Caki2 (cell line): ENCODE data around the gene GET4. TPM values are rescaled to one million over a fixed set of nuclear protein-coding genes. Genes with fewer than 3 reads are reported as not detected.
A peak's percentile ranks its signal among the peaks of the same experiment; 100 is the strongest.

Experiments used
- DNase-seq: peaks from one replicate; pipeline ENCODE4 v3.0.0-alpha.2; 2015; ENCODE audit warnings: low read depth
- in situ Hi-C: cut with HindIII; loops from 2 replicates; pipeline ENCODE4 v1.10.0; 2016; ENCODE audit warnings: low sequenced_read_pairs, low pct_unique_long_range_greater_than_20kb, mixed read lengths
- total RNA-seq: library from RNA; depleted of rRNA; stranded (reverse); fragments of >200 nt; shearing (Covaris generic); gene quantifications from 2 replicates; pipeline ENCODE4 v1.2.3, GENCODE V29; 2014; ENCODE audit warnings: low replicate concordance

Gene GET4
- total RNA-seq, 1 experiment from 2014 or later, result 117 TPM

DNA sequence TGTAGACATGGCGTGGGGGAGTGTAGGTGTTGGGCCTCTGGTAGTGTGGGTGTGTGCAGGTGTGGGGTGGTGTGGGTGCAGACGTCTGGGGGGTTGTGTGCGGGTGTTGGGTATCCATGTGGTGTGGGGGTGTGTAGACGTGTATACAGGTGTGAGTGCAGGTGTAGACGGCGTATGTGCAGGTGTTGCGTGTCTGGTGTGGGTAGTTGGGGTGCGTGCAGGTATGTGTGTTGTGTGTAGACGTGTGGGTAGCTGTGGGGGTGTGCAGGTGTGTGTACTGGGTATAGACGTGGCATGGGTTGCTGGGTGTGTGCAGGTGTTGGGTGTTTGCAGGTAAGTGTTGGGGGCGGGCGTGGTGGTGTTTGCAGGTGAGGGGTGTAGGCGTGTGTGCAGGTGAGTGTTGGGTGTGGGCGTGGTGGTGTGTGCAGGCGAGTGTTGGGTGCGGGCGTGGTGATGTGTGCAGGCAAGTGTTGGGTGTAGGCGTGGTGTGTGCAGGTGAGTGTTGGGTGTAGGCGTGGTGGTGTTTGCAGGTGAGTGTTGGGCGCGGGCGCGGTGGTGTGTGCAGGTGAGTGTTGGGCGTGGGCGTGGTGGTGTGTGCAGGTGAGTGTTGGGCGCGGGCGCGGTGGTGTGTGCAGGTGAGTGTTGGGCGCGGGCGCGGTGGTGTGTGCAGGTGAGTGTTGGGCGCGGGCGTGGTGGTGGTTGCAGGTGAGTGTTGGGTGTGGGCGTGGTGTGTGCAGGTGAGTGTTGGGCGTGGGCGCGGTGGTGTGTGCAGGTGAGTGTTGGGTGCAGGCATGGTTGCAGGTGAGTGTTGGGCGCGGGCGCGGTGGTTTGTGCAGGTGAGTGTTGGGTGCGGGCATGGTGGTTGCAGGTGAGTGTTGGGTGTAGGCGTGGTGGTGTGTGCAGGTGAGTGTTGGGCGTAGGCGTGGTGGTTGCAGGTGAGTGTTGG is 16.6 kb downstream of the GET4 start:
- in situ Hi-C loops, result no loop called here
- no peak for DNase-seq

DNA sequence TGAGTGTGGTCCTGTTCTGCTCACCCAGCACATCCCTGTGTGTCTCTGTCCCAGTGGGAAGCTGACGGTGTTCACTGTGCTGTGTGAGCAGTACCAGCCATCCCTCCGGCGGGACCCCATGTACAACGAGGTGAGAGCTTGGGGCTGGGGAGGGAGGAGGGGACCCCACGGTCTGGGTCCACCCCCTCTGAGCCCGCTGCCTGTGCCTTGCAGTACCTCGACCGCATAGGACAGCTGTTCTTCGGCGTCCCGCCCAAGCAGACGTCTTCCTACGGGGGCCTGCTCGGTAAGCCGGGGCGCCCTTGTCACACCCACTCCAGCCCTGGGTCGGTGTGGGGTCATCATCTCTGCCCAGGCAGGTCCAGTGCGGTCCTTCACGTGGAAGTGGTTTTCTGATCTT is 17.3 kb downstream of the GET4 start:
- DNase-seq, result no peak
- in situ Hi-C loops, result no loop called here

DNA sequence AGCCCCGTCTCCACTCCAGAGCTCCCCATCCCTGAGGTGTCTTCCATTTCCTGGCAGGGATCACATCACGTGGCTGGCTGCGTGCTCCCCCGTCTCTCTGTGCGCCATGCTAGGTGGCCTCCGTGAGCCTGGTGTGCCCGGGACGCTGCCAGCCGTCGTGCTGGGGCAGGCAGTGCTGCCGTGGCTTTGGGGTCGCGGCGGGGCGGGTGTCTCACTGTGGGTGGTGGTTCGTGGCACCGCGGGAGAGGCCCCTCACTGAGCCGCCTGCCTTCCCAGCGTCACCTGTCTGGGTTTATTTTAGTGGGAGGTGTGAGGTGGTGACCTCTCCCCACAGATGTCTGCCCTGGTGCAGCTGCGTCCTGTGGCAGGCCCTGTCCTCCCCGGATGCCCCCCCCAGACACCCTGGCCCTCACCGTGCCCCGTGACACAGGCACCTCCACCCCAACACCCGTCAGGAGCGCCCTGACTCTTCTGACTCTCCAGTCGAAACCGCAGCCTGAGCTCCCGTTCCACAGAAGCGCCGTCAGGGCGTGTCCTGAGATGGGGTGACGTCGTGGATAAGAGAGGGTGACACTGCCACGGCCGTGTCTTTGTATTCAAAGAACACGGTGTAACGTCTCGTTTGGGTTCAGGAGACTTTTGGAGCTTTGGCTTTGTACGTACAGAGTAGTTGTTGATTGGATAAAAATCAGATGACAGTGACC is 18.0 kb downstream of the GET4 start:
- no peak for DNase-seq
- in situ Hi-C loops, result no loop called here

DNA sequence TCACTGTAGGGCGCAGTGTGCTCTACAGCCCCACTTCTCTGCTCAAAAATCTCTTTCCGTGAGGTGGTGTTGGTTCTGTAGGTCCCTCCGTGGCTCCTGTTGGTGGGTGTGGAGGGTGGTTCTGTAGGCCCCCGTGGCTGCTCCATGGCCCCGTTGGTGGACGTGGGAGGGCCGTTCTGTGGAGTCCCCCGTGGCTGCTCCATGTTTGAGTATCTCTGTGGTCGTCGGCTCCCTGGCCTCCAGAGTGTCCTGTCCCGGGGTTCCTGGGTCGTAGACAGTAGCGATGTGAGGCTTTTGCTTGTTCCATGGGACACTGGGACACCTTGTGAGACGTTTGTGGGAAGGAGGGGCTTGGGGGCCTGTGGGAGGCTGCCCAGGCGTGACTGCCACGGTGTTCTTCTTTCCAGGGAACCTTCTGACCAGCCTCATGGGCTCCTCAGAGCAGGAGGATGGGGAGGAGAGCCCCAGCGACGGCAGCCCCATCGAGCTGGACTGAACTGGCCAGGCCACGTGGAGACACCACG is 18.6 kb downstream of the GET4 start:
- no peak for DNase-seq
- in situ Hi-C loops, result no loop called here

DNA sequence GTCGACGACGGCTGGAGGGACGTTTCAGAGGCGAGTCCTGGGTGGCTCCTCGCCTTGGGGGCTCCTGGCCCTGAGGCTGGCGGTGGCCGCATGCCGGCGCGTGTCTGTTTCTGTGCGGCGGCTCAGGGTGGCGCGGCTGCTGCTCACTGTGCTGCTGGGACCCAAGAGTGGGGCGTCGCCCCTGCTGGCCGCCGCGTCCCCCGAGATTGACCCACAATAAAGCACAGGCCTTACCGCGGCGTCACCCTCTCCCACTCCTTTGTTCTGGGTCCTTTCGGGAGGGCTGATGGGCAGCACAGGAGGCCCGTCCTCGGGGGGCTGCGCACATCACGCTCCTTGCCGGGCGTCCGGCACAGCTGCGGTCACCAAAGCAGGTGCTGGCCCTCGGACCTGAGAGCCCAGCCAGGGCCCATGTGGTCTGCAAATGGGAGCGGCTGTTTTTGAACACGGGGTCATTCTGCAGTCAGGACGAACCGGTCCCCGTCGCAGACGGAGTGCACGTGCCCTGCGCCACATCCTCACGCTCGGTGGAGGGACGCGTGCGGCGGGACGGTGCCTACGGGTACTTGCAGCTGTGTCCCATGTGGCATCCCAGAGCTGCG is 19.2 kb downstream of the GET4 start:
- in situ Hi-C loops, result no loop called here
- no peak for DNase-seq

DNA sequence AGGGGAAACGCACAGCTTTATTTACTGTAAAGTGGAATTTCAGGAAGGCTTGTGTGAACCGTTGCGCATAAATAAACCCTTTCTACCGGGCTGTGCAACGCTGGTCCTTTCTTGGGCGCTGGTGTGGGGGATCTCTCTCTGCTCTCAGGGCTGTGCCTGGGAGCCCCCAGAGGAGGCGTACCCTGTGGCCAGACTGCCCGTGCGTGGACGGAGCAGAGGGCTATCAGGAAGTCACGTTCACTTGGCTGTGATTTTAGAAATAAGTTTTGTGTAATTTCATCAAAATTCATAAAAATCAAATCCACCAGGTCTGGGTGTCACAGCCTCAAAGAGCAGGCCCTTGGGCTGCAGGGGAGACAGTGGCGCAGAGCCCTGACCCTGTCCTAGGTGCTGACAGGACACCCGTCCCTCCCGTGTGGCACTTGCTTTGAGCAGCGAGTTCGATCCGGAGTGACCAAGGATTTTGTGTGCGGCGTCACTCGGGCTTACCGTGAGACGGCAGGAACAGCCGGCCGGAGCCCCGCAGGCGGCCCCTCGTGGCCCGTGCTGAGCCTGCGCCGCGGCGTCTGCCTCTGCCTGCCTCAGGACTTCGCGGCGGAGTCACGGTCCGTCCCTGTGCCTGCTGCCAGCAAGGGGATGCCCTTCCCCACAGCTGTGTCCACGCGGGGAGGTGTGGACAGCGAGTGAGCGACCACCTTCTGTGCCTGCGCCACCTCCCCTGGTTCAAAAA is 20.2 kb downstream of the GET4 start:
- no peak for DNase-seq
- in situ Hi-C loops, result no loop called here

DNA sequence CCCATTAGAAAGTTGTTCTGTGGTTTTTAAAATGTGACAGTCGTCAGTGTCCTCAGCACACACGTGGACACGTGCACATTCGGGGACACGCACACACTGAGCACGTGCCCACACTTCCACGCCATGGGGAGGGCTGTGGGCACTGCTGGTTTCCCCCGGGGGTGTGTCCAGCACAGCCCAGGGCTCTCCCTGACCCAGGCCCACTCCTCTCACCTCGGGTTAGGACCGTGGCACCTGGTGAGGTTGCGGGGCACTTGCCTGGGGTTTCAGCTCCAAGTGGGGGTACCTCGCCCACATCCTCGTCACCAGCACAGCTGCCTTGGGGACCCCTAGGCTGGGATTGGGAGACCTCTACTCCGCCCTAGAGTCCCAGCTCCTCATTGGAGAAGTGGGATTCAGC is 20.7 kb downstream of the GET4 start:
- DNase-seq, result no peak
- in situ Hi-C loops, result no loop called here

DNA sequence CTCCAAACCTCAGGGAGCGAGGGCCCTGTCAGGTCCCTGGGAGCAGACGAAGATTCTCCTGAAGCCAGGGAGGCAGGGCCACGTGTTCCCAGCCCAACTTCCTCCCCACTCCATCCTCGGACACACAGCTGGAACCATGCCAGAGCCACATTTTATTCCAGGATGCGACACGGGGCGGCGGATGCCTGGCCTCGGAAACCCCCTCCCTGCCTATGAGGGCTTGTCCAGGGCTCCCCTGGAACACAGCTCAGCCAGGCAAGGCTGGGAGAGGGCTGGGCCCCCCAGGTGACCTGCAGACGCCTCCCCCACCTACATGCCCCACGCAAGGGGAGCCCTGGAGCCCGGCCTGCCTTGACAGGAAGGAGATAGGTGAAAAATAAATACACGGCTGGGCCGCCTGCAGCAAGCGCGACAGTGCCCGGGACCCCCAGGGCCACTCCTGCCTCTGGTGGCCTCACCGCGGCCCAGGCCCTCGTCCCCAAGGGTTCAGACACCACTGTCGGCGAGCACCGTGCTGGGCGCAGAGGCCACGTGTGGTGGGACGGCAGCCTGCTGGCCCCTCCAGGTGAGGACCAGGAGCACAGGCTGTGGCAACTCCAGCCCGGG is 21.5 kb downstream of the GET4 start:
- DNase-seq, result peak; percentile 22
- in situ Hi-C loops, result no loop called here

DNA sequence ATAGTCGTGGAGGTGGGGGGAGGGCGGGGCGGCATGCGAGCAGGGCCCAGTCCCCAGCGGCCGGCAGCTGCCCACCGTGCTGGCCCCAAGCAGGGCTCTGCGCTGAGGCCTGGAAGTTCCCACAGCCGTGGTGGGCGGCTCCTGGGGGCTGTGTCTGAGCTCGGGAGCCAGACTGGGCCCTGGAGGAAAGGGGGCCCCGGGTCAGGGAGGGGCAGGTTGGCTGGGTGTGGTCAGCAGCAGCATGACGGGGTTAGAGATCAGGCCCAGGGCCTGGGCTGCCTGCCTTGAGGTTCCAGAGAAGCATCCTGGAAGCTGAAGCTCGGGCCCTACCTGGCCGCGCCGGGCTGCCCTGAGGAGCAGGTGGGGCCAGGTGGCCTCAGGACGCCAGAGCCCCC is 22.1 kb downstream of the GET4 start:
- DNase-seq, result no peak
- in situ Hi-C loops, result no loop called here

DNA sequence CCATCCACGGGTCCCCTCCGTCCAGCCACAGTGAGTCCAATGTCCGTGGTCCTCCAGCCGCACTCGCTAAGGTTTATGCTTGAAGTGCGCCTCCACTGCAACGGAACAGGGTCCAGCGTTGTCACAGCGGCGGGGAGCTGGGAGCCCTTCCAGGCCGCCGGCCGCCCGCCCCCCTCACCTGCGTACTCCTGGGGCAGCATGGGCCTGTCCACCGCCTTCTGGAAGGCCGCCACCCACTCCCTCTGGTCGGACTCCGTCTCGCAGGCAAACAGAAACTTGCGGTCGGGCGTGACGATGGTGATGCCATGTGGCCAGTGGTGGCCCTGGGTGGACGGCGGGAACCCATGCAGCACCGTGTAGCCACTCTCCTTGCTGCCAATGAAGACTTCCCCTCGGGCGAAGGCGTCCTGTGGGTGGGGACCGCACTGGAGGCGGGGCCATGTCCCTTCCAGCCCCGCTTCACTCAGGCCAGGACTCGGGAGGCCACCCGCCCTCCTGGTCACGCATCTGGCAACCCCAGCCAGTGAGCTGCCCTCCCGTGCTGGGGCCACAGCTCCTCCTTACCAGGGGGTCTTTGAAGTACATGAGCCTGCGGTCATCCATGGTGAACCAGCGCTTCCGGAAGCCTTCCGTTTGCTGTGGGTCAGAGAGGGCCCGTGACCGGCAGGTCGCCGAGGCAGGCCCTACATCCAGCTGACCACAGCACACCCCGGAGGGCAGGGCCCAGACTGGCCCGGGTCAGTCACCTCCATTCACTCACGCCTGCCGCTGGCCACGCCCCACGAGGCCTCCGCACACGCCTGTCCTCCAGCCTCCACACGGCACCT is 22.7 kb downstream of the GET4 start:
- in situ Hi-C loops, result no loop called here
- DNase-seq, result no peak

DNA sequence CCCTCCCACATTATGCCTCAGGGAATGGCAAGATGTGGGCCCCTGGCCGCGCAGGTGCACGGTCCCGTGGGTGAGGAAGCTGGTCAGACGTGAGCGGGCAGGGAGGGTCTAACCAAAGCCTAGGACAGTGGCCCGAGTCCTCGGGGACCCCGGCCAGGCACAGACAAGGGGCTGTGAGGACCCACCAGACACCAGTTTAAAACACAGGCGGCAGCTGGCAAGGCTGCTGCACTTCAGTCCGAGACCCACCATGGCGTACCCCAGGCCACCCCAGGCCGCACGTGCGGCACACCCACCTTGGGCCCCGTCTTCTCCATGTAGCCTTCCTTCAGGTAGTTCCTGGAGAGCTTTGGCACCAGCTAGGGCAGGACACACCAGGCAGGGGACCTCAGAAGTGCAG is 23.5 kb downstream of the GET4 start:
- in situ Hi-C loops, result no loop called here
- DNase-seq, result no peak

DNA sequence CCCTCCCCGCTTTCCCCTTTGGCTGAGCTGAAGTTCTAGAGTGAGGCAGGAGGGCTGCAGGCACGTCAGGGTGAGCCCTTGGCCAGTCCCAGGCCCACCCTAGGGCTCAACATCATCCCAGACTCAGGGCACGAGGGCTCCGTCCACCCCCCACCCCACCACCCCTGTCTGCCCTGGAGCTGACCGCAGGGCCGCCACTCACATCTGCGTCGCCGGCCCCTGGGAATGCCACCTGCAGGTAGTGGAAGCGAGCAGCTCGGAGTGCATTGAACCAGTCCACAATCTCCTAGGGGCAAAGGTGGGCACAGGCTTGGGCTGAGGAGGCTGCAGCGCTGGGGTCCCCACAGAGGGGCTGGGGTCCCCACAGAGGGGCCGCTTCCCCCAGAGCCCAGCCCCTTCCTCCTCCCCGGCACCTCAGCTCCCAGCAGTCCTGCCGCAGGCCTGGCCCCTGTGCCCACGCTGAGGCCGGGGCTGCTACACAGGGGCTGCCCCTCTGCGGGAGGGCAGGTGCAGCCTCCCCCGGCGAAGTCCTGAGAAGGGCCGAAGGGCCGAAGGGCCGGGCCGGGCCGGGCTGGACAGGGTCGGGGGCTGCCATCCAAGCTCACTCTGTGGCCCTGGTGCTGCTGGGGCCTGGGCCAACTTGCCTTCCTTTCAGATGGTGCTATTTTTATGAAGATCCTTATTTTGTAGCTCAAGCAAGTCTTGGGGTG is 24.1 kb downstream of the GET4 start:
- no peak for DNase-seq
- in situ Hi-C loops, result no loop called here

DNA sequence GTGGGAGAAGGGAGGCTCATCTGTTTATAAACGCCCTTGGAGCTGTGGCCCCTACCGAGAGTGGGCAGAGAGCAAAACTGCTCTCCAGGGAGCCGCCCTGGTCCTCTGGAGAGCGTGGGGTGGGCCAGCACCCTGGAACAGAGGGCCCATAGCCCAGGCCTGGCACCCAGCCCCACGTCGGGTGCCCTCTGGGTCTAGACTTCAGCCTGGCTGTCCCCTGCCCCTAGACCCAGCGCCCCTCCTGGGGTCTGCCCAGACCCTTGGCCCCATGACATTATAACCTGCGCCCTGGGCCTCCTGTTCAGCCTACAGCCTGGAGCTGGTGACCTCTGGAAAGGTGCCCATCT is 24.7 kb downstream of the GET4 start:
- in situ Hi-C loops, result no loop called here

DNA sequence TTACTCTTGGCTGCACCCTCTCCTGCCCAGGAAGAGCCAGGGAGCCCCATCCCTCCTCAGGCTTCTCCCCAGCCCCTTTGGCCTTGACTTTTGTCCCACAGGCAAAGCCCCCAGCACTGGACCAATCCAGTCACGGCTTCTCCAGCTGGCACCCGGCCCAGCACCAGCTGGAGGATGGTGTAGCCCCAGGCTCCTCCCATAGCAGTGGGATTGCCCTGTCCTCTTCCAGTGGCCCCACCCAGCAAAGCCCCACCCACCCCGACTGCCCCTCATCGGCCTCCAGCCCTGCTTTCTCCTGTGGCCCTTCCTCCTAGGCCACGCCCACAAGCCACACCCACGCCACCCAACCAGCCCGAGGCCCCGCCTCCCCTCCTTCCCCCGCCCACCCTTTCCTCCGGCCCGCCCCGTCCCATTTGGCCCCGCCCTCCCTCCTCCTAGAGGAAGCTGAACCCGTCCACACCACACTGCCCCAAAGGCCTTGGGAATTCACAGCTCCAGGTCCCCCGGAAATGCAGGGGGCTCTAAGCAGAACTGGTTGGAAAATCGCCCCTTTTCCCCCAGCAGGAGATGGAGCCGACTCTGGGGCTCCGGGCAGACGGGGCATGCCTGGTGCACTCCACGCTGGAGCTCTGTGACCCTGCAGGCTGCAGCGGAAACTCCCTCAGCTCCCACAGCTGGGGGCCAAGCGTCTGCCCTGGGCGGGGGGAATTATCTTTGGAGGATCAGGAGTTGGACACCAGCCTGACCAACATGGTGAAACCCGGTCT is 25.2 kb downstream of the GET4 start:
- DNase-seq, result peak; percentile 82
- in situ Hi-C loops, result no loop called here

More for the DNA sequence above, 24.7 kb downstream of the GET4 start:
- DNase-seq, result no peak

DNA sequence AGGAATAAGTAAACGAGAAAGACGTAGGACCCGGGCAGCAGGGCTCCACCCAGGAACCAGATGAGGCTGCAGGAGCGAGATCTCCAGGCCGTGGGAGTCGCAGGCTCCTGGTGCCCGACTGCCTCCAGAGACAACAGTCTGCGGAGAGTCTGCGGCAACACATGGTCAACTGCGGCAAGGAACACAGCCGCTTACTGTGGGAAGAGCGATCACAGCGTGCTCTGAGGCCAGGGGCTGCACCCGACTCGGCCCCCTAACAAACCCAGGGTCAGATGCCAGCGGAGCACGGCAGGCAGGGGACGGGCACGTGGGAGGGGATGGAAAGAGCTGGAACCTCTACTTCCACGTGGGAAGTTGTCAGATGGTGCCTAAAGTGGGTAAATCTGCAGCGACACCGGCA is 26.6 kb downstream of the GET4 start:
- no peak for DNase-seq
- in situ Hi-C loops, result no loop called here
